HG03442 (cell line): Measurements from ENCODE around the gene CD80.
A peak's percentile ranks its signal among the peaks of the same experiment; 100 is the strongest.
"Not testable (repeated sequence)": the region's sequence is repeated elsewhere in the genome, so short reads cannot be mapped to it uniquely, and the experiment has no call there.

Experiments used
- ATAC-seq: cut with Tn5 transposase; IDR thresholded peaks from one replicate; pipeline ENCODE4 v1.9.1; 2021; ENCODE audit warnings: mild to moderate bottlenecking, moderate library complexity; ENCODE audit not compliant: unreplicated experiment

CD80 gene

GRCh38 chr3:119585208-119585607 lies 25.8 kb upstream of the CD80 start:
- no peak for ATAC-seq

DNA sequence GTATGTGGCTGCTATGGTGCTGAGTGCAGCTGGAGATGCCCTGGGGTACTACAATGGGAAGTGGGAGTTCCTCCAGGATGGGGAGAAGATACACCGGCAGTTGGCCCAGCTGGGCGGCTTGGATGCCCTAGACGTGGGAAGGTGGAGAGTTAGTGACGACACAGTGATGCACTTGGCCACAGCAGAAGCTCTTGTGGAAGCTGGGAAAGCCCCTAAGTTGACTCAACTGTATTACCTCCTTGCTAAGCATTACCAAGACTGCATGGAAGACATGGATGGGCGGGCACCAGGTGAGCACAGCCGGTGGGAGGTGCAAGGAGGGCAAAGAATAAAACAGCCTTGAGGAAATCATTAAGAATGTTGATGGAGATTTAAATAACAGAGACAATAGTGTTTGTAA lies 22.8 kb upstream of the CD80 start:
- ATAC-seq: peak; percentile 51

- ATAC-seq: peak; percentile 51
Observed at GRCh38 chr3:119580067-119580760, 20.8 kb upstream of the CD80 start.

GRCh38 chr3:119579366-119580066 lies 20.1 kb upstream of the CD80 start, which contains the start of gene ADPRH:
TSS of gene ADPRH (plus strand) at chr3:119579492. CDS start at chr3:119582170, 2,678 bp downstream.
- ATAC-seq: peak; percentile 68

- ATAC-seq: no peak
Observed at GRCh38 chr3:119575507-119575906, 16.1 kb upstream of the CD80 start.

DNA sequence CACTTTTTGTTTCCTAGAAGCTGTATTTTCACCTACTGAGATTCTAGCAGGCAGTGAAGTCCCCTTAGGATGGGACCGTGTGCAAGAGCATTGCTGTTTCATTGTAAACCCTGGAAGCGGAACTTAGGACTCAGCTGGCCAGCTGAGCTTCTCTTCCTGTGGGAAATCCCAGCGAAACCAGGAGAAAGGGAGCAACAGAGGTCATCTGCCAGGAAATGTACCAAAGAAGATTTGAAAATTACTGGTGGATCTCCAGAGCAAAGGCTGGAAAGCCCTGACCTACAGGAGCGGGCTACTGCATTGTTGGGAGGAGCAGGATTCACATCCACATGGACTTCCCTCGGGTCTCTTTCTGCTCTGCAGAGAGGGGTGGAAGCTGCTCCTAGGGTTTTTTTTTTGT lies 12.3 kb upstream of the CD80 start:
- no peak for ATAC-seq

DNA sequence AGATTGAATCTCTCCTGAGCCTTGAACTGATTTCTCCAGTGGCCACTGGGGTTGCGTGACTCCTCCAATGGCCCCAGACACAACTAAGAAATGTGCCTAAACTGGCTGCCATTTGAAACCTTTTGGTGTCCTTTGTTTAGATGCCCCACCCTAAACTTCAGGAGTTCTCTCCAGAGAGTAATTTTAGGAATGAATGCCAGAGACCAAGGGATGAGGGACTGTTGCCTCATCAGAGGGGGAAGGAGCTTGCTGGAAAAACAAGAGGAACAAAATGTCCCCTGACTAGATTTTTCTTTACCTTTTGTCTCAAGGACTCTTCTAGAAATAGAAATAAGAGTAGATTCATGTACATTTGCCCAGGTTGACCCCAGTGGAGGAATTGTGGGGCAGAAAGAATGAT lies 11.8 kb upstream of the CD80 start:
- no peak for ATAC-seq

DNA sequence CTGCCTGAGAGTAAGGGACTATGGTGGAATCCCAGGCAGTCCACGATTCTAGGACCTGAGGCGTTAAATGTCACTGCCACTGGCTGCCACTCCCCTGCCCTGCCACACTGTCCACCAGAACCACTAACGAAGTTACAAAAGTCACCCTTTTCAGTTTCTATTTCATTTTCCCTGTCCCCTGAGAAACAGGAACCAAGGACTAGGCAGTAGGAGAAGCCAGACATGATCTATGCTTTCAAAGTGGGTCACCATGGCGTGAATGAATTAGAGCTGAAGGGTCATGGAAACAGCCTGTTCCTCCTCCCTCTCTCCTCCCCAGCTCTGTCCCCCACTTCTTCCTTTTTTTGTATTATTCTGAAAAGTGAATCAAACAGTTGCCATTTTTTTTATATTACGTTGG lies 10.8 kb upstream of the CD80 start:
- ATAC-seq: no peak

DNA sequence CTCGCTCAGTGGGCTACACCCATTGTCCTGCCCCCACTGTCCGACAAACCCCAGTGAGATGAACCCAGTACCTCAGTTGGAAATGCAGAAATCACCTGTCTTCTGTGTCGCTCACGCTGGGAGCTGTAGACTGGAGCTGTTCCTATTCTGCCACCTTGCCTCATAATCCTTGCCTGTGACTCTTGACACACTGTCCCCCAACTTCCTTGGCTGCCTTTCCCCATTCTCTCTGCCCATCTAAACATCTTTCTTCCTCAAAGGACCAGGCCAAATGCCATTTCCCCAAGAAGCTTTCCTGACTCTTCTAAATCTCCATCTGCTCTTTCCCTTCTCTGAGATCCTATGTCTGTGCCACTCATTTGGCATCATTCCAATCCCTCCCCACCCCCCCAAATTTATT lies 9.7 kb upstream of the CD80 start:
- no peak for ATAC-seq

DNA sequence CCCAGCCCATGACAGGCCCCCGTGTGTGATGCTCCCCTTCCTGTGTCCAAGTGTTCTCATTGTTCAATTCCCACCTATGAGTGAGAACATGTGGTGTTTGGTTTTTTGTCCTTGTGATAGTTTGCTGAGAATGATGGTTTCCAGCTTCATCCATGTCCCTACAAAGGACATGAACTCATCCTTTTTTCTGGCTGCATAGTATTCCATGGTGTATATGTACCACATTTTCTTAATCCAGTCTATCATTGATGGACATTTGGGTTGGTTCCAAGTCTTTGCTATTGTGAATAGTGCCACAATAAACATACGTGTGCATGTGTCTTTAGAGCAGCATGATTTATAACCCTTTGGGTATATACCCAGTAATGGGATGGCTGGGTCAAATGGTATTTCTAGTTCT lies 3.9 kb upstream of the CD80 start:
- not testable (repeated sequence) for ATAC-seq

DNA sequence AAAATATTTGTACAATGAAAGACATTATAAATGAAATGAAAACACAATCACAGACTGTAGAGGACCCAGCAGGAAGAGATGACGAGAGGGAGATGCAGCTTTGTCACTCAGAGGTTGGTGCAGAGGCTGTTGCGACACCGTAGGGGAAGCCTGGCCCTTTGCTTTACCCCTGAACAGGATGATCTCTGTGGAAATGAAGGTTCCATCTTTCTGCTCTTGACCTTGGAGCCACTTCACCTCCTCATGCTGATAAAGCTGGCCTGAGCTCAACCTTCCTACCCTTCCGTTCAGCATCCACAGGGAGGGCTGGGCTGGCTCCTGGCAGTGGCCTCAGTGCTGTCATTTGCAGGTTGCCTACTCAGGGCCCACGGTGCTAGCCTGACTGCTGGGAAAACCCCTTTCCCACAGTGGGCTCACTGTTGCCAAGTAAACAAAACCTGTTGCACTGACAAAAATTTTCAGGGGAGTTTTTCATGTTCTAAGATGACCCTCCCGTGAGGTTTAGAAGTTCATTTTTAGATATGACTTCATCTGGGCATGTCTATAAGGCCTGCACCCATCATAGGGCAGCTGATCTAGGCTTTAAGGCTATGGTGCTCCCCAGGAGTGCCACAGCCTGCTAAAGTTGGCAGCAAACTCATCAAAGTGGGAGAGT lies 3.0 kb upstream of the CD80 start:
- ATAC-seq: peak; percentile 74

GRCh38 chr3:119560160-119560559 lies 746 bp upstream of the CD80 start:
- peak; percentile 0 for ATAC-seq

DNA sequence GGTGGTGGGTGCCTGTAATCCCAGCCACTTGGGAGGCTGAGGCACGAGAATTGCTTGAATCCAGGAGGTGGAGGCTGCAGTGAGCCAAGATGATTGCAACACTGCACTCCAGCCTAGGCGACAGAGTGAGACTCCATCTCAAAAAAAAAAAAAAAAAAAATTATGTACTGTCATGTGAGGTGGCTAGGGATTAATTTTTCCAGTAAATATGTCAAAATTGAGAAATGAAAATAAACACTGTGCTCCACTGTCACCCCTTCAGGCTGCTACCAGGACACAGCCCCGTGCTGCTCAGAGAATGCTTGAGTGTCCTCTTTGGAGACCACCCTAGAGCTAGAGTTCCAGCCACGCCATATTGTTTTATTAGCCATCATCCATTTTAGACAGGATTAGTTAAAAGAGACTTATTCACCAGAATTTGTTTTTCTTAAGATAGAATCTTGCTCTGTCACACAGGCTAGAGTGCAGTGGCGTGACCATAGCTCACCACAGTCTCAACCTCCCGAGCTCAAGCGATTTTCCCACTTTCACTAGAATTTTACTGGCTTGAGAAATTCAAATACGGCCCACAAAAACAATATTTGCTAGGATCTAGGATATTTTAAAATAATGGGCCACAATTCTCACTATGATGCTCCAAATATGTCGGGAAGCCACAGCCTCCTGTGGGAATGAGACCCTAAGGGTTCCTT lies 642 bp downstream of the CD80 start:
- ATAC-seq: no peak

- no peak for ATAC-seq
Observed at GRCh38 chr3:119557877-119558269, 1.5 kb downstream of the CD80 start.

- no peak for ATAC-seq
Observed at GRCh38 chr3:119557192-119557876, 2.1 kb downstream of the CD80 start.

- no peak for ATAC-seq
Observed at GRCh38 chr3:119555929-119556328, 3.5 kb downstream of the CD80 start.

DNA sequence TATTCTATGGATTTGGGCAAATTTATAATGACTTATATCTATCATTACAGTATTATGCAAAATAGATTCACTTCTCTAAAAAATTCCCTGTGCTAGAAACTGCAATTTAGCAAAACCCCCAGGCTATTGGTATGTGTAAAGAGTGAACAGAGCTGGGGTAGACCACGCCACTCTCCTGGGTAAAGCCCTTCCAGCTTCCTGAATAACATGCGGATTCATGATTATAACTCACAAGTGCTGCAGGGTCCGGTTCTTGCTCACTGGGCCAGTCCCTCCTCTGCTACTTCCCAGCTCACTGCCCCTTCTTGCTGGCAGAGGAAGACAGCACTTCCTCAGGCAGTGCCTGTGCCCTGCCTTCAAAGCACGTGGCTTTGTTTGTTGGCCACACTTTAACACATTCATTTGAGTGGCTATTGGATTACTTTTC lies 4.1 kb downstream of the CD80 start:
- no peak for ATAC-seq

GRCh38 chr3:119553823-119554415 lies 5.5 kb downstream of the CD80 start:
- ATAC-seq: no peak

- not testable (repeated sequence) for ATAC-seq
Observed at GRCh38 chr3:119552928-119553327, 6.5 kb downstream of the CD80 start.

DNA sequence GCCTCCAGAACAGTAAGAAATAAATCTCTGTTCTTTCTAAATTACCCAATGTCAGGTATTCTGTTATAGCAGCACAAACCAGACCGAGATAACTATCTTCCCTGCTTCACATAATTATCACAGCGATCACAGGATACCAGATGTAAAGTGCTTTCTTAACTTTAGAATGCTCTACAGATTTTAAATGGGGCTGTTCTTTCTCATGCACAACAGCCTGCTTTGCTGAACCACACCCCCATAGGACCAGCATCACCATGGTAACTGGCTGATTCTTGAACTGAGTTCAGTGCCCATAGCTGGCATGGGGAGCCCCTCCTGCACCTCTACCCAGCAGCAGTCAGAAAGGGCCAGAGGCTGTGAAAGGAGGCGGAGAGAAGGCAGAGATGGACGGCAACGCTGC lies 7.8 kb downstream of the CD80 start:
- no peak for ATAC-seq
